K562 (cell line): ENCODE results near the gene LY6G6C. TPM values are rescaled to one million over a fixed set of nuclear protein-coding genes. Genes with fewer than 3 reads are reported as not detected.

Source experiments
- BCLAF1 ChIP-seq, 2 experiments: fragments of 450-650 bp in 1 of 2; IDR thresholded peaks; 2 replicates each; pipeline ENCODE4 v1.6.1; 2011 to 2017; ENCODE audit warnings: low read depth in 2 of 2, antibody characterized with exemption in 1 of 2, borderline replicate concordance in 1 of 2, low read length in 1 of 2, mild to moderate bottlenecking in 1 of 2, mixed read lengths in 1 of 2; ENCODE audit not compliant: control insufficient read depth in 1 of 2
- DIDO1 ChIP-seq: fragments of 450-650 bp; IDR thresholded peaks from 2 replicates; pipeline ENCODE4 v1.6.1; 2016; ENCODE audit warnings: low read depth, missing biosample characterization, missing genetic modification characterization
- GATAD2A ChIP-seq: fragments of 450-650 bp; IDR thresholded peaks from 2 replicates; pipeline ENCODE4 v1.6.1; 2017
- HDAC2 ChIP-seq: fragments of 450-650 bp; IDR thresholded peaks from 2 replicates; pipeline ENCODE4 v1.6.1; 2016; ENCODE audit warnings: mild to moderate bottlenecking
- HSF4 ChIP-seq: fragments of 250-450 bp; sonication (Bioruptor Pico); IDR thresholded peaks from 2 replicates; pipeline ENCODE4 v2.1.2; 2022; ENCODE audit warnings: mild to moderate bottlenecking, moderate library complexity, borderline replicate concordance
- ILK ChIP-seq: fragments of 450-650 bp; IDR thresholded peaks from 2 replicates; pipeline ENCODE4 v1.6.1; 2016; ENCODE audit warnings: missing genetic modification characterization, low read depth, mild to moderate bottlenecking, missing compliant biosample characterization, moderate library complexity, borderline replicate concordance
- IRF9 ChIP-seq: fragments of 450-650 bp; IDR thresholded peaks from 2 replicates; pipeline ENCODE4 v1.6.1; 2016; ENCODE audit warnings: missing biosample characterization, missing genetic modification characterization
- MEF2D ChIP-seq: conservative IDR thresholded peaks from 2 replicates; pipeline ENCODE4 v1.6.1; 2016; ENCODE audit warnings: low read depth, missing genetic modification characterization, missing compliant biosample characterization
- NELFE ChIP-seq: IDR thresholded peaks from 2 replicates; pipeline ENCODE4 v1.6.1; 2011; ENCODE audit warnings: mild to moderate bottlenecking; ENCODE audit not compliant: insufficient read depth, insufficient read length
- NR2F6 ChIP-seq: fragments of 450-650 bp; formaldehyde crosslinking; IDR thresholded peaks from 2 replicates; pipeline ENCODE4 v1.4.0; 2020; ENCODE audit warnings: mild to moderate bottlenecking
- PBX2 ChIP-seq, 2 experiments: IDR thresholded peaks in 1 of 2; conservative IDR thresholded peaks in 1 of 2; 2 replicates each; pipeline ENCODE4 v1.6.1; 2016; ENCODE audit warnings: low read depth in 2 of 2, mild to moderate bottlenecking in 1 of 2, missing compliant biosample characterization in 1 of 2, missing genetic modification characterization in 1 of 2, moderate library complexity in 1 of 2
- RAD21 ChIP-seq, 2 experiments: fragments of 250-450 bp in 1 of 2; fragments of 450-650 bp in 1 of 2; sonication (Bioruptor Pico) in 1 of 2; formaldehyde crosslinking in 1 of 2; IDR thresholded peaks in 1 of 2; conservative IDR thresholded peaks in 1 of 2; 2 replicates each; pipeline versions ENCODE4 v1.4.0 to v1.8.0; 2020 to 2022; ENCODE audit warnings: mild to moderate bottlenecking in 2 of 2, moderate library complexity in 1 of 2
- RBM39 ChIP-seq: fragments of 200-400 bp; formaldehyde crosslinking; optimal IDR thresholded peaks from 2 replicates; pipeline ENCODE3; 2018; ENCODE audit warnings: low read depth, low read length
- SAFB2 ChIP-seq: fragments of 200-400 bp; formaldehyde crosslinking; IDR thresholded peaks from 2 replicates; pipeline ENCODE4 v1.6.1; 2018; ENCODE audit warnings: borderline replicate concordance, low read length, low read depth, moderate library complexity; ENCODE audit not compliant: severe bottlenecking
- TEAD4 ChIP-seq, 2 experiments: sonication (generic) in 1 of 2; formaldehyde crosslinking in 1 of 2; IDR thresholded peaks; 2 replicates each; pipeline versions ENCODE4 v1.6.1 to v1.8.0; 2012 to 2022; ENCODE audit warnings: borderline replicate concordance in 1 of 2, inconsistent platforms in 1 of 2, low read length in 1 of 2, mild to moderate bottlenecking in 1 of 2, missing genetic modification reagents in 1 of 2
- THRAP3 ChIP-seq: fragments of 450-650 bp; IDR thresholded peaks from 2 replicates; pipeline ENCODE4 v1.6.1; 2016; ENCODE audit warnings: mild to moderate bottlenecking, inconsistent platforms, borderline replicate concordance
- ZNF408 ChIP-seq: fragments of 250-450 bp; sonication (Bioruptor Pico); IDR thresholded peaks from 2 replicates; pipeline ENCODE4 v1.4.0; 2020; ENCODE audit warnings: low read depth, mild to moderate bottlenecking, moderate library complexity
- ZNF707 ChIP-seq: fragments of 250-450 bp; sonication (Bioruptor Pico); conservative IDR thresholded peaks from 2 replicates; pipeline ENCODE4 v1.8.0; 2022; ENCODE audit warnings: inconsistent platforms, mild to moderate bottlenecking, moderate library complexity
- polyA plus RNA-seq, 8 experiments: library from polyadenylated mRNA; depleted of rRNA in 4 of 8; stranded (reverse) in 5 of 8; unstranded in 3 of 8; fragments of >200 nt; fragmentation: Nextera tagmentation in 2 of 8; fragmentation: Illumina TruSeq in 1 of 8; extraction: Ambion mirVana in 2 of 8; extraction: Trizol in 1 of 8; gene quantifications; 2 replicates each; pipeline versions ENCODE4 v1.2.1 to v1.2.3, GENCODE V29; 2011 to 2014; ENCODE audit warnings: inconsistent platforms in 1 of 8, missing spikeins in 1 of 8
- total RNA-seq, 7 experiments: library from RNA; depleted of rRNA in 6 of 7; stranded (reverse); fragments of >200 nt in 6 of 7; fragmentation: Illumina TruSeq in 2 of 7; extraction: Trizol in 2 of 7; gene quantifications; 2 replicates each; pipeline versions ENCODE4 v1.2.1 to v1.2.3, GENCODE V29; 2011 to 2021; ENCODE audit warnings: low replicate concordance in 1 of 7
- TF ChIP-seq, protein P1 (sequence below): fragments of 250-450 bp; sonication (Bioruptor Pico); IDR thresholded peaks from 2 replicates; pipeline ENCODE4 v1.8.0; 2021; ENCODE audit warnings: moderate library complexity, mild to moderate bottlenecking, inconsistent platforms

Gene LY6G6C
- total and polyA plus RNA-seq, 9 of the 15 experiments (the other 6 are each of a cell fraction or from before 2014, with no cell fraction given), result 0.06 to 0.20 TPM; not detected in 7

- TF ChIP-seq BCLAF1 (IDR thresholded peaks at IDR 0.05; ENCODE audit: borderline replicate concordance in 1 of 2, control insufficient read depth in 1 of 2, low read depth in 2 of 2, low read length in 1 of 2) (0 out of 4 replicates have a peak, but pooled peaks of 1 of the 2 experiments have one; percentile 57), HDAC2 (peak; percentile 82), ZNF707 (CRISPR knock-in tag) (no peak), NR2F6 (CRISPR knock-in tag) (no peak), HSF4 (CRISPR knock-in tag) (no peak), MEF2D (0 out of 2 replicates have a peak, but pooled peaks have one; percentile 40), PBX2 (CRISPR knock-in tag; IDR thresholded peaks at IDR 0.05; ENCODE audit: low read depth) (no peak; the same call in 1 of the 2 replicates), PBX2 (tag; conservative IDR thresholded peaks at IDR 0.05; ENCODE audit: low read depth) (peak; percentile 88), ILK (no peak), THRAP3 (no peak; the same call in 1 of the 2 replicates), SAFB2 (no peak), GATAD2A (no peak; the same call in 1 of the 2 replicates), TEAD4 (IDR thresholded peaks at IDR 0.05; ENCODE audit: low read length) (0 out of 2 replicates have a peak, but pooled peaks have one; percentile 36), TEAD4 (CRISPR knock-in tag; IDR thresholded peaks at IDR 0.05; ENCODE audit: borderline replicate concordance) (no peak), NELFE (no peak), DIDO1 (tag) (0 out of 2 replicates have a peak, but pooled peaks have one; percentile 14), IRF9 (tag) (no peak), RAD21 (CRISPR knock-in tag; conservative IDR thresholded peaks at IDR 0.05 in 1 of 2, IDR thresholded peaks at IDR 0.05 in 1 of 2) (peak; percentile 99 to 100), ZNF408 (no peak), RBM39 (peak; percentile 87)
- TF ChIP-seq, protein P1, sequence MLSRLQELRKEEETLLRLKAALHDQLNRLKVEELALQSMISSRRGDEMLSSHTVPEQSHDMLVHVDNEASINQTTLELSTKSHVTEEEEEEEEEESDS, result no peak
Measured at GRCh38 chr6:31769684-31770371, 48.3 kb upstream of the LY6G6C start (continued).
